CD14-positive monocyte (primary cell): Measurements from ENCODE around the gene GAS7. TPM values are rescaled to one million over a fixed set of nuclear protein-coding genes. Genes with fewer than 3 reads are reported as not detected.

ENCODE experiments used
- DNase-seq, 3 donors: peaks; one replicate each; pipeline ENCODE4 v3.0.0-alpha.2; 2011 to 2022
- H2AFZ ChIP-seq: 2 replicates; pipeline ENCODE4 v1.6.0; 2012; ENCODE audit warnings: mild to moderate bottlenecking, low read depth, low read length, inconsistent platforms; ENCODE audit not compliant: insufficient read depth, poor library complexity, severe bottlenecking
- H3K27ac ChIP-seq, 2 donors: 1 replicate in 1 of 2; 2 replicates in 1 of 2; pipeline ENCODE4 v1.5.1; 2012 to 2013; ENCODE audit warnings: low read length in 2 of 2, control low read depth in 1 of 2, inconsistent platforms in 1 of 2, low read depth in 1 of 2, mild to moderate bottlenecking in 1 of 2
- H3K27me3 ChIP-seq, 2 donors: one replicate each; pipeline versions ENCODE4 v1.6.0 to v1.6.1; 2011 to 2013; ENCODE audit warnings: low read length in 2 of 2; ENCODE audit not compliant: control insufficient read depth in 2 of 2, insufficient read depth in 2 of 2
- H3K36me3 ChIP-seq, 2 donors: replicated peaks in 1 of 2; 1 replicate in 1 of 2; 2 replicates in 1 of 2; pipeline versions ENCODE4 v1.5.1 to v1.6.1; 2012 to 2013; ENCODE audit warnings: low read length in 2 of 2, control low read depth in 1 of 2, inconsistent platforms in 1 of 2, mild to moderate bottlenecking in 1 of 2; ENCODE audit not compliant: insufficient read depth in 2 of 2, control insufficient read depth in 1 of 2
- H3K4me1 ChIP-seq, 2 donors: 1 replicate in 1 of 2; 2 replicates in 1 of 2; pipeline versions ENCODE4 v1.5.1 to v1.6.1; 2012 to 2013; ENCODE audit warnings: low read length in 2 of 2, control low read depth in 1 of 2, inconsistent platforms in 1 of 2, mild to moderate bottlenecking in 1 of 2, moderate library complexity in 1 of 2; ENCODE audit not compliant: insufficient read depth in 2 of 2, control insufficient read depth in 1 of 2
- H3K4me2 ChIP-seq: replicated peaks from 2 replicates; pipeline ENCODE3; 2012; ENCODE audit warnings: low read length, moderate library complexity, mild to moderate bottlenecking; ENCODE audit not compliant: poor library complexity, severe bottlenecking; ENCODE audit errors: extremely low read depth
- H3K4me3 ChIP-seq, 3 experiments: fragments of 200-600 bp in 1 of 3; sonication (generic) in 1 of 3; replicated peaks in 1 of 3; 1 replicate in 2 of 3; 2 replicates in 1 of 3; pipeline ENCODE4 v1.5.1; 2011 to 2013; ENCODE audit warnings: low read length in 3 of 3, mild to moderate bottlenecking in 3 of 3, control low read depth in 2 of 3, low read depth in 2 of 3, inconsistent platforms in 1 of 3, moderate library complexity in 1 of 3
- H3K79me2 ChIP-seq: 2 replicates; pipeline ENCODE4 v1.6.0; 2012; ENCODE audit warnings: mild to moderate bottlenecking, control low read depth, inconsistent platforms, low read length, moderate library complexity; ENCODE audit not compliant: insufficient read depth
- H3K9ac ChIP-seq: 2 replicates; pipeline ENCODE4 v1.6.0; 2017; ENCODE audit warnings: low read length, mild to moderate bottlenecking; ENCODE audit not compliant: insufficient read depth, poor library complexity, severe bottlenecking
- H3K9me3 ChIP-seq, 2 donors: replicated peaks in 1 of 2; 1 replicate in 1 of 2; 2 replicates in 1 of 2; pipeline versions ENCODE4 v1.5.1 to v1.6.1; 2012 to 2013; ENCODE audit warnings: low read length in 2 of 2, control low read depth in 1 of 2; ENCODE audit not compliant: control insufficient read depth in 1 of 2, insufficient read depth in 1 of 2
- H4K20me1 ChIP-seq: 2 replicates; pipeline ENCODE4 v1.6.0; 2012; ENCODE audit warnings: mild to moderate bottlenecking, low read length, control low read depth, moderate library complexity; ENCODE audit not compliant: insufficient read depth
- H3K27ac Mint-ChIP-seq, 7 donors: one replicate each; pipeline ENCODE4 v1.8.0; 2020; ENCODE audit warnings: mild to moderate bottlenecking in 7 of 7, mixed read lengths in 7 of 7, moderate library complexity in 6 of 7, inconsistent platforms in 2 of 7
- H3K27me3 Mint-ChIP-seq, 3 donors: one replicate each; pipeline ENCODE4 v1.8.0; 2021 to 2022; ENCODE audit warnings: low read depth in 3 of 3, mild to moderate bottlenecking in 3 of 3, mixed read lengths in 3 of 3, moderate library complexity in 3 of 3, inconsistent platforms in 1 of 3
- H3K36me3 Mint-ChIP-seq, 2 donors: one replicate each; pipeline ENCODE4 v1.8.0; 2020; ENCODE audit warnings: mixed read lengths in 2 of 2, inconsistent platforms in 1 of 2, mild to moderate bottlenecking in 1 of 2
- H3K4me1 Mint-ChIP-seq: one replicate; pipeline ENCODE4 v1.8.0; 2020; ENCODE audit warnings: mild to moderate bottlenecking, mixed read lengths
- H3K4me3 Mint-ChIP-seq, 2 donors: one replicate each; pipeline ENCODE4 v1.8.0; 2020; ENCODE audit warnings: mild to moderate bottlenecking in 2 of 2, mixed read lengths in 2 of 2, moderate library complexity in 1 of 2
- H3K9me3 Mint-ChIP-seq, 7 donors: one replicate each; pipeline ENCODE4 v1.8.0; 2020 to 2022; ENCODE audit warnings: mixed read lengths in 7 of 7, mild to moderate bottlenecking in 6 of 7, moderate library complexity in 6 of 7, inconsistent platforms in 2 of 7
- CTCF ChIP-seq: fragments of 200-600 bp; IDR thresholded peaks from one replicate; pipeline ENCODE4 v1.8.0; 2022; ENCODE audit warnings: antibody characterized with exemption, mild to moderate bottlenecking
- WGBS: methylation state at CpG from one replicate; pipeline ENCODE4 v1.1.5; 2013; ENCODE audit warnings: missing lambda C conversion rate; ENCODE audit not compliant: insufficient coverage; 5-methylcytosine and 5-hydroxymethylcytosine counted together
- intact Hi-C, 2 donors: fragments of 100-400 bp; cut with micrococcal nuclease; formaldehyde crosslinking; loops; one replicate each; pipeline versions ENCODE4 v1.15.0 to v1.15.1; 2023
- polyA plus RNA-seq, 3 donors: library from polyadenylated mRNA; depleted of rRNA in 1 of 3; unstranded in 2 of 3; stranded (reverse) in 1 of 3; fragments of 300-500 nt in 2 of 3; fragments of >200 nt in 1 of 3; fragmentation: Illumina TruSeq in 2 of 3; gene quantifications; 1 replicate in 2 of 3; 2 replicates in 1 of 3; pipeline ENCODE4 v1.2.3, GENCODE V29; 2012 to 2021

Gene GAS7
- polyA plus RNA-seq, 3 donors: 53.1 to 91.9 (median 66.6) TPM

DNA sequence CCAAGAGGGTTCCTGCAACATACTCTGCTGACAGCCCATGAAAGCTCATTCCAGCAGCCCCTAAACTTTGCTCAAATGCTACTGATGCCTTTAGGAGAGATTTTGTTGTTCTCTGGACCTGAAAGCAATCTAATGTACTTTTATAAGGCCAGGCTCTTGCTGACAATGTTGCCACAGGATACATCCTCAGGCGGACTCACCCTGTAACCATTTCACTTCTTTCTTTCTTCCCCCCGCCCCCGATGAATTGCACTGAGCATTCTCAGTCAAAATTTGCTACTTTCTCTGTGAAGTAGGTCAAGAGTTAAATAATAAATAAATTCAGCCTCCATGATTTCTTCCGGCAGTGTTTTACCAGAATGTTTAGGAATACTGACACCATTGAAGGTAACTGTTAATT is 1.5 kb downstream of the GAS7 start:
- Histone ChIP-seq H3K4me1 (peaks cover 34 to 40% of the 10 kb centered on the region in 2 donors), H3K27ac (no peak overlapping the region), H3K27me3 (no peaks in the 10 kb centered on the region), H3K9me3 (peaks cover 13 to 16% of the 10 kb centered on the region in 2 donors), H3K4me3 (peak overlapping the region; percentile 60 to 82 (median 79)), H2AFZ (no peak overlapping the region), H3K79me2 (peaks cover 59% of the 10 kb centered on the region), H4K20me1 (peaks cover 62% of the 10 kb centered on the region), H3K36me3 (peaks cover 3 to 14% of the 10 kb centered on the region in 2 donors), H3K9ac (no peak overlapping the region), H3K4me2 (peak overlapping the region; percentile 82)
- no peak overlapping the region for H3K27ac Mint-ChIP-seq
- H3K36me3 Mint-ChIP-seq: peaks cover 31 to 34% of the 10 kb centered on the region in 2 donors
- H3K9me3 Mint-ChIP-seq: peaks cover 15 to 25% (median 21%) of the 10 kb centered on the region in 7 donors
- peaks cover 44% of the 10 kb centered on the region for H3K4me1 Mint-ChIP-seq
- DNase-seq: no peak
- no CpG with 5 or more reads among the region's 4 CpGs for WGBS
- intact Hi-C loops: no loop called here
- no peak for TF ChIP-seq CTCF
- H3K4me3 Mint-ChIP-seq: peak overlapping the region; percentile 88 to 90
- peaks cover 7 to 9% (median 9%) of the 10 kb centered on the region in 3 donors for H3K27me3 Mint-ChIP-seq

- peak overlapping the region; percentile 82 for H3K4me2 ChIP-seq
- Mint-ChIP-seq H3K27me3 (peaks cover 7 to 9% (median 9%) of the 10 kb centered on the region in 3 donors), H3K36me3 (peaks cover 34 to 35% of the 10 kb centered on the region in 2 donors), H3K27ac (peak overlapping the region in 2 of 7 donors; percentile 4 to 46), H3K9me3 (peaks cover 15 to 25% (median 21%) of the 10 kb centered on the region in 7 donors), H3K4me1 (peaks cover 46% of the 10 kb centered on the region), H3K4me3 (peak overlapping the region; percentile 88 to 90)
- peaks cover 34 to 40% of the 10 kb centered on the region in 2 donors for H3K4me1 ChIP-seq
- peaks cover 3 to 14% of the 10 kb centered on the region in 2 donors for H3K36me3 ChIP-seq
- H3K9ac ChIP-seq: no peak overlapping the region
- intact Hi-C loops: no loop called here
- peak overlapping the region in 1 of 3 experiments; percentile 82 for H3K4me3 ChIP-seq
- no peak for DNase-seq
- no peak for TF ChIP-seq CTCF
- H2AFZ ChIP-seq: no peak overlapping the region
- no peaks in the 10 kb centered on the region for H3K27me3 ChIP-seq
- H3K79me2 ChIP-seq: peaks cover 62% of the 10 kb centered on the region
- no peak overlapping the region for H3K27ac ChIP-seq
- peaks cover 64% of the 10 kb centered on the region for H4K20me1 ChIP-seq
- H3K9me3 ChIP-seq: peaks cover 13 to 16% of the 10 kb centered on the region in 2 donors
- WGBS: 100% methylated on average over 11 of the region's 11 CpGs
These were observed 2.0 kb downstream of the GAS7 start for GRCh38 chr17:10196384-10196895.
